HG02610 (cell line): ENCODE measurements around the gene PRTFDC1.
"Not testable (repeated sequence)": the region's sequence is repeated elsewhere in the genome, so short reads cannot be mapped to it uniquely, and the experiment has no call there.

ENCODE experiments used
- ATAC-seq: cut with Tn5 transposase; IDR thresholded peaks from one replicate; pipeline ENCODE4 v1.9.1; 2021; ENCODE audit warnings: mild to moderate bottlenecking, moderate library complexity; ENCODE audit not compliant: unreplicated experiment

PRTFDC1 gene

DNA sequence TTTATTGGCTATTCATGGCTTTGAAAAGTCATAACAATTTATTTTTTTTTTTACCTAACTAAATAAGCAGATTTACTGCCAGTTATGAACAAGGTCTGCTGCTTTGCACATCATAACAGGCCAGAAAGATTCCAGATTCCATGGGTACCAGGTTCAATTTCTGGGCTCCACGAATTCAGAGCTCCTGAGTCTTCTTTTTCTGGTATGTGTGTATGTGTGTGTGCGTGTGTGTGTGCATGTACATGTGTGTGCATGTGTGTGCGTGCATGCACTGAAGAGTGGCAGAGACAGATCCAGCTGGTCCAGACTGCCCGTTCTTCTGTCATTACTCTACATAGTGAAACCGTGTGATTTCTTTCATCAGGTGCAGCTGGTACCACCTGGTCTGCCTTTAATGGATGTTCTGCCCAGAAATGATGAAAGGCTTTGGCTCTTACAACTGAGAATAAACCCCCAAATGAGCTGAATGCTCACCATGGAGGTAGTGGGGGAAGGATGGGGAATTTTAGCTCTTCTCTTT is 14.6 kb upstream of the PRTFDC1 start:
- ATAC-seq: no peak

DNA sequence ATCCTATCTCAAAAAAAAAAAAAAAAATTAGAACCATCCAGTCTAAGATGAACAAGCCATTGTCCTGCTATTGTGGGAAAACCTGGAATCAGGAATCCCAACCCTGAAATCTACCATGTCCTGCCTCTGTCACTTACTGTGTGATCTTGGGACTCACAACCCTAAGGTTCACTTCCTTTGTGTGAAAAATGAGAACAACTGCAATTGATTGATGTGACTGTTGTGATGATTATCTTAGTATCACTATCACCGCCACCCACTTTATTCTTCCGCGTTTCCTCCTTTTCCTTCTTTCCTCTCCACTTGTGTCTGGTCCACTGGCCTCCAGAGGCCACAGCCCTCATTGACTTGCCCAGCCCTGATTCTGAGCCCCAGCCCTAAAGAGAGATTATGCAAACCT is 12.6 kb upstream of the PRTFDC1 start:
- ATAC-seq: no peak

DNA sequence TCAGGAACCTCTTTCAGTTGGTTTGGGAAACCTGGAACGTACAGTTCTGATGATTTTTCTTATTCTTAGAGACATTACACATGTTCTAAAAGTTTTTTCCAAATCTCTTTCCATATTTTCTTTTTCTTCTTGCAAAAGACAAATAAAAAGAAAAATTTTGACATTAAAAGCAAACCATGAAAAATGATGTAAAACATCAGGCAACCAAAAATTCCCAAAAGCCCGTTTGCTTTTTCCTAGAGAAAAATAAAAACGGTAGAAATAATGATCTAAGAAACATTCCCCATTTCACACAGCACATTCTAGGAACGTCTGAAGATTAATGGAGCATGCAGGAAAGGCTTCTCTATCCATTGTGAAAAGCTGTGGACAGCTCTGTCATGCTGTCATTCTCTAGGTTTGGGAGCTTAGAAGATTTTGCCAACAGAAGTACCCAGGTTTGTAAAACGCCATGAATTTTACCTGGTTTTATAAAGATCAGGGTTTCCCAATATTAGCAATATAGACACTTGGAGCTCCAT is 11.2 kb upstream of the PRTFDC1 start:
- ATAC-seq: no peak

DNA sequence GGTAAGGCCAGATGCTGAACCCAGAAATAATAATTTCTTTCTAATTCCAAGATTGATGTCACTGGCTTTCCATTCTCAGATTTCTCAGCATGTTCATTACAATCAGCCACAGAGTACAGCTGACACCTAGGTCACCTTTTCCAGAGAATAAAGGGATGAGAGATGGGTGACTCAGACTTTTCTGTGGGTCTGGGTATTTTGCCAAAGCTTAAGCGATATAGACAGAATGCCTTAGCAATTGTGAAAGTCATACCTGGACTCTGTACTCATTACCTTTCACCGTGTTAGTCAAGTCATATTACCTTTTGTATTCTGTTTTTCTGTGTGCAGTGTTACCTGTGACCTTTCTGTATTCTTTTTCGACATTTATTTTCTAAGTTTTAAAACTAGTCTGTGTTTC is 10.6 kb upstream of the PRTFDC1 start:
- ATAC-seq: no peak

DNA sequence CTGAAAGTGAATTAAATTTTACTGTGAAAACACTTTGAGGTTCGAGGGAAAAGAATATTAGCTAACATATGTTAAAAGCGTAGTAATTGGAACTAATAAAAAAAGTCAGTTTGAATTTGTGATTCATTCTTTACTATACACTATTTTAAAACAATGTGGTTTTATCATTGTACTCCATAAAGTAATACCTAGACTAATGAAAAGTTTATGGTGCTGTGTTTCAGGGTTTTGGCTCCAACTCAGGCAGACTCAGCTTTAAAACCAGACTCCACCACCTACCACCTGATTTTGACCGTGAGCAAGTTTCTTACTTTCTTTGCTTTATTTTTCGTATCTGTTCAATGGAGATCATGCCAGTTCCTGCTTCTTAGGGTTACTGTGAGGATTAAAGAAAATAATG is 9.2 kb upstream of the PRTFDC1 start:
- no peak for ATAC-seq

- ATAC-seq: no peak
Measured at GRCh38 chr10:24959382-24959730, 7.0 kb upstream of the PRTFDC1 start.

DNA sequence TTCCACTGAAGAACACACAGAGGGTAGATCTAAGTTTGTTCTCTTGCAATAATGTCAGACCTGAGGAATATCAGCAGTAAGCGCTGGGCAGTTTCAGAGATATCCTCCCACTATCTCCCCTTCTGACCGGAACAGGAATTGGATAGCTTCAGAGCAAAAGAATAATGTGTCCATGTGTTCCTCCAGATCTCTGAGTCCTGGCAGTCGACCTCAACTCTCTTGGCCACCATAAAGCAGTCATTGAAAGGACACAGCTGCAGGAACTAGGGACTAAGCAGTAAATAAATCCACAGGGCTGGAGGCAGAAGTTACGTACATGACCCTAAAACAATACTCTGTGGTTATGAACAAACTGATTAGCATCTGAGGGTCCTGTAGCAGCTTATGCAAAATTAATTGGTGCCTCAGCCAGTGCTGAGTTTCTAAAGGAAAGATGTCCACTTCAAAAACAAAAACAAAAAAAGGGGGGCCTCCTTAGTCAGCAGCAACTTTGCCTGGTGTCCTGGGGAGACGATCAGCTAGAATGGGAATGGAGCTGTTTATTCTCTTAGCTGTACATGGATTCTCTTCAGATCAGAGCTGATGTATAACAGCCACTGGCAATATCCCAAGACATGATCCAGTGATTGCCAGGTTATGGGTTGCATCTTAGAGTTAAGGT is 6.4 kb upstream of the PRTFDC1 start:
- ATAC-seq: no peak

DNA sequence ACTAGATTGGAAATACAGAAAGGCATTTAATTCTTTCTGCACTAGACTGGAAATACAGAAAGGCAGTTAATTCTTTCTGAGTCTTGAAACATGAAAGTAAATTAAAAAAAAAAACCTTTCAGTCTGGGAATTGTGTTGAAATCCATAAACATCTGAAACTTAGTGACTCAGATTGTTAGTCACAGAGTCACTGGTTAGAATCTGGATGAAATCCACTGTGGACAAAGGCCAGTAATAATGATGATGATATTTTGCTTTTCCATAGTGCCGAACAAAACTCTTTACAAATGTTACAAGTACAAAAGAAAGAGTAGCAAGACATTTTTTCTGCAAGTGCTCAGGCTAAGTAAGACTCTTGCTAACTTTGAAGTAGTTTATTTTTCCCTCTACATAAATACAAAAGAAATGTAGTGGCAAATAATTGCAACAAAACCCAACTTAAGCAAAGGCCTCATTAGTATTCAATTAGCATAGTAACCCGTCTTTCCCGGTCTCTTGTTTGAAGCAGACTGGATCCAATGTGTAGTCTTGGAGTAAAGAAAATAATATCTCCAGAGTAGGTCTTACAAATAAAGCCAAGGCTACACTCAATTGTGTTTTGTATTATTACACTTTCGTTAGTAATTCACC is 5.8 kb upstream of the PRTFDC1 start:
- no peak for ATAC-seq

DNA sequence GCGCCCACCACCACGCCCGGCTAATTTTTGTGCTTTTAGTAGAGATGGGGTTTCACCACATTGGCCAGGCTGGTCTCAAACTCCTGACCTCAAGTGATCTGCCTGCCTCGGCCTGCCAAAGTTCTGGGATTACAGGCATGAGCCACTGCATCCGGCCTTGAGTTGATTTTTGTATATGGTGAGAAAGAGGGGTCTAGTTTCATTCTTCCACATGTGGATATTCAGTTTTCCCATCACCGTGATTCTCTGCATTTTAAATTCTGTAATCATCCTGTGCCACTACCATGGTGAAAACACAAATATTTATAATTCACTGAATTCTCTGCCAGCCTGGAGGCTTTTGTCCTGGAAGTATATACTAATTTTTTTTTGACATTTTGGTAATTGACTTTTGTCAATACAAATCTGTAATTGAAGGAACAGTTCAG is 5.2 kb upstream of the PRTFDC1 start:
- not testable (repeated sequence) for ATAC-seq

DNA sequence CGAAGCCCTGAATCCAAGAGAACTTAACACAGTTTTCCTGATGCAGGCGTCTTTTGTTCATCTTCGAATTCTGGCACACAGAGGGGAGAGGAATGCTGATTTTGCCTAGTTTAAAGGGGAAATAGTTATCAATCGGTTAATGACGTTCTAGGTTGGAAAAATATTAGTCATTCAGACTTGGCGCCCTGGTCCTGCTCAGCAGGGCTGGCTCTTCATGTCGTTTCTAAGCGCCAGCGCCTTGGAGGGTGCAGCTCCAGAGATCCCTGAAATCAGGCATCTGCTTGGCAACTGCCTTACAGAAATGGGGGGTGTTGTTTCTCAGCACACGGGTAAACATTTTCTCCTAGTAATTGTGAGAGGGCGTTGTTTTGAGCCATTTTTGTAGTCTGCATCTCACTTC is 1.3 kb upstream of the PRTFDC1 start:
- no peak for ATAC-seq

DNA sequence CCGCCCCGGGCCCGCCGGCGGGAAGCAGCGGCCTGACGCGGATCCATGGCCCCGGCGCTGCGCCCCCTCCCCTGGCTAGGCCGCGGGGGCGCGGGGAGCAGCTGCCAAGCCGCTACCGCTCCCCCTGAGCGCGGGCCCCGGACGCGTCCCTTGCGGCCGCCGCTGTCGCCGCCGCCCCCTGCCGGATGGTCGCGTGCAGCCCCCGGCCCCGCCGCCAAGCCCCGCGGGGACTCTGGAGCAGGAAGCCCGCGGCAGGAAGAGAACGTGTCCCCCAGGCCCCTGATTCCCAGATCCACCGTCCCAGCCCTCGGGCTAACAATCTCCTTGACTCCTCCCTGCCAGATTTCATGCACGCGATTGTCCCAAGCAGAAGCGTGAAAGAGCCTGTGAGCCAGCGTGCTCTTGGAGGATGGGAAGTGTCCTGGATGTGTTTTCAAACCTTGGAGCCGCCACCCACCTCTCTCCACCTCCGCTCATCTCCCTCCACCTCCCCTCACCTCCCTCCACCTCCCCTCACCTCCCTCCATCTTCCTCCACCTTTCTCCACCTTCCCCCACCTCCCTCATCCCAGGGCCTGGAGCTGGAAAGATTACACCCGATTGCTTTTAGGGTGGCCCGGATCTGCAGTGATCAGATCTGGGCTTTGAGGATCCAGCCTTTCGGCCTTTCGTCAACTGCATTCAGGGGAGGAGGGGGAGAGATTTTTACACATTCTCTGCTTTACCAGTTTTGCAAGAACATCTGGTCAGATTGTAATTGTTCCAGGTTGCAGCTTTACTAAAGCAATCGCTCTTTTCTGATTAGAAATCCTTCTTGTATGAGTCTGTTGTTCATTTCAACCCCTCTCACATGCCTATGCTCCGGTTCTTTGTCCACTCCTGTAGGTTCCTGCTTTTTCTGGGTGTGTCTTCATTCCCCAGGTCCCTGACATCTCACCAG is 570 bp upstream of the PRTFDC1 start:
- ATAC-seq: peak; percentile 56

GRCh38 chr10:24951201-24952142 is 934 bp downstream of the PRTFDC1 start:
- ATAC-seq: no peak

DNA sequence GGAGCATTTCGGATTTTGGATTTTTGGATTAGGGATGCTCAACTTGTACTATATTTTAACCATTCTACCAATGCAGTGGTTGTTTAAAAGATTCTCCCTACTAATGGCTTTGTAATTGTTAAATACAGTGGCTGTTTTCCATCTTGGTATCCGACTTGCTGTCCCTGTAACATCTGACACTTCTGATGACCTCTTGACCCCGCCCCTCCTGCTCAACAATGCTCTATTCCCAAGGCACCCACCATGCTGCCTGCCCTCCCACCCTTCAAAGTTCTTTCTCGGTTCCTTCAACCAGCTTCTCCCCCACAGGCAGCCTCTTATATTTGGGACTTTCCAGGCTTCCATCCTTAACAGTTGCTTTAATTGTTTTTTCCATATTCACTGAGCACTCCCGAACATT is 2.0 kb downstream of the PRTFDC1 start:
- ATAC-seq: no peak

DNA sequence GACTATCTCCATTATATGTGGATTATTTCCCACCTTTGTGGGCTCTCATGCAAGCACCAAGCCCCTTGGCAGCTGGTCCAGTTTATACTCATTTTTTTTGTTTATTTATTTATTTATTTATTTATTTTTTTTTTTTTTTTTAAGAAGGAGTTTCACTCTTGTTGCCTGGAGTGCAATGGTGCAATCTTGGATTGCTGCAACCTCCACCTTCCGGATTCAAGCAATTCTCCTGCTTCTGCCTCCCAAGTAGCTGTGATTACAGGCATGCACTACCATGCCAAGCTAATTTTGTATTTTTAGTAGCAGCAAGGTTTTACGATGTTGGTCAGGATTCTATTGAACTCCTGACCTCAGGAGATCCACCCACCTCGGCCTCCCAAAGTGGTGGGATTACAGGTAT is 2.8 kb downstream of the PRTFDC1 start:
- no peak for ATAC-seq

DNA sequence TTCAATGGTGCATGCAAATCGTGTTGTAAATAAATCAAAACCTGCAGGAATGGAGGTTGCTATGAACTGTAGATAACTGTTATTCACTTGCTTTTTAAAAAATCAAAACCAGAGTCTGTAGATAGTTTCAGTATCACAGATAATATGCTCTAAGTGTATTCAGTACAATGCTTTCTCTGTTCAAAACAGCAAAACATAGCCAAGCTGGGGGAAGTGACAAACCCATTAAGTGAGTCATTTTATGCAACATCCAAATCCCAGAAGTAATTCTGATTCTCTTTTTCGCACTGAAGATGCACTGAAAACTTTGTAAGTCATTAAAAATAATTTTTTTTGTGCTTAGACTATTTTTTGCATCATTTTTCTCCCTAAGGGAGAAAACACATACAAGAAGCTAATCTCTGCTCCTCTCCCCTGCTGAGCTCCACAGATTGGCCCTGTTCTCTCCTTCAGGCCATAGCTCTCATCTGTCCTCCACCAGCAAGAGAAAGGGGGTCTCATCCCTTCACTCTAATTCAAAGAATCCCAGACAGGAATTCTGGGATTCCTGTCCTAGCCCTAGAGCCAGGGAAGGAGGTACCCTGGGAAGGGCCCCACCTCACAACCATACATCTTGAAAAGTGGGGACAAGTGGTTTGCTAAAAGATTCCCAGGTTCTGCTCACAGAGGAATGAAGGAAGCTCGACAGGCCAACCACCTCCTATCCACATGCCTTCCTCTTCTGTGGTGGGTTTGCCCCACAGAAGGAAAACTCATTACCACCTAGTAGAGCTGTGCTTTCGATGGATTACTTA is 4.9 kb downstream of the PRTFDC1 start:
- ATAC-seq: peak; percentile 56

GRCh38 chr10:24944512-24945255 is 7.7 kb downstream of the PRTFDC1 start:
- no peak for ATAC-seq

GRCh38 chr10:24938525-24938924 is 13.9 kb downstream of the PRTFDC1 start:
- ATAC-seq: no peak

DNA sequence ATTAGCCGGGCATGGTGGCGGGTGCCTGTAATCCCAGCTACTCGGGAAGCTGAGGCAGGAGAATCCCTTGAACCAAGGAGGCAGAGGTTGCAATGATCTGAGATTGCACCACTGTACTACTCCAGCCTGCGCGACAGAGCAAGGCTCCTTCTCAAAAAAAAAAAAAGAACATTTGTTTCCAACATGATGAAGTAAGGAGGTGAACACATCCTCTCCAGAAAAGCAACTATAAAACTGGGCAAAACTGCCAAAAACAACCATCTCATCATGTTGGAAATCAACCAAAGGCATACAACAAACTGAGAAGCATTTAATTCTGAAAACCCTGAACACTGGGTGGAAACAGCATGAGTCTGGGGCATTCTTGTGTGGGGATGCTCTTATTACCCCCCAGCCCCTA is 14.3 kb downstream of the PRTFDC1 start:
- no peak for ATAC-seq
